Measurements from ENCODE around the gene ARL16.

ARL16 gene

DNA sequence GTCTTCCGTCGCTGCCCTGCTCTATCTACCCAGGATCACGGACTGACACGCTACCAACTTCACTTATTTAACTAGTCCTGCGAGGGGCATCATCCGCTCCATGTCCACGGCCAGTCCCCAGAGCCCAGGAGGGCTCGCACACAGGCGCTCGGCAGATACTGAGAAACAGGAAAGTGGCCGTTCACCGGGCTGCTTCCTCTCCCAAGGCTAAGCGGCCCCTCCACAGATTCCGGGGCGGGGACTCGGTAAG lies 17.6 kb downstream of the ARL16 start:
- peak; percentile 71 for DNase-seq

DNA sequence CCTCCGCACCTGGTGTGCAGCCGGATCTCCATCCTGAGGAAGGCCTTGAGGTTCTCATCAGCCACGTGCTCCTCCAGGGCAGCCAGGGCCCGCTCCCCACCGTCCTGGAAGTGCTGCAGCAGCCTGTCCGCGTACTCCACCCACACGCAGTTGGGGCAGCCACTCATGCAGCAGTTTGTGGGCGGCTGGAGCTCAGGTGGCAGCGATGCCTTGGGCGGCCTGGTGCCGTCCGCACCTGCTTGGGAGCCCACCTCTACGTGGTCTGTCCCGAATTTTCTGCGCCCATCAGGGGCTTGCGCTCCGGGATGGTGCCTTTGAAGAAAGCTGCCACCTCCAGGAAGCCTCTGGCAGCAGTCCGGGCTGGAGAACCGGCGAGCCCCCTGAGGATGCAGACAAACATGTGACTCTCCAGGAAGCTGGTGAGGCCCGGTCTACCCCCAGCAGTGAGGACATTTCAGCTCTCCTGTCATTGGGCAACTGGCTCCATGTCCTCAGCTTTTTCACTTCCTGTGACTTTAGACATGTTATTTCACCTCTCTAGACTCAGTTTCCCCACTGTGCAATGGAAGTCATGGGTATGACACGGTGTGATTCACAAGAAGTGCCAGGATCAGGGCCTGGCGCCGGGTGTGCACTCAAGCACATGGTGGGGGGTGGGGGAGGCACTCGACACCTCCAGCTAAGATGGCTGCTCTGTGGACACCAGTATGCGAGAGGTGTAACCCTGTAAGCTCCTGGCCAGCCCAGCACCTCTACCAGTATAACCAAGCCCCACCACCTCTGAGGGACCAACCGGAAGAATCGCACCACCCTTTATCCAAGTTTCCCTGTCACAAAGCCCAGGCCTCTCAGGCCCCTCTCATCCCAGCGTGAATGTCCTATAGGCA lies 18.1 kb downstream of the ARL16 start:
- DNase-seq: peak; percentile 66

DNA sequence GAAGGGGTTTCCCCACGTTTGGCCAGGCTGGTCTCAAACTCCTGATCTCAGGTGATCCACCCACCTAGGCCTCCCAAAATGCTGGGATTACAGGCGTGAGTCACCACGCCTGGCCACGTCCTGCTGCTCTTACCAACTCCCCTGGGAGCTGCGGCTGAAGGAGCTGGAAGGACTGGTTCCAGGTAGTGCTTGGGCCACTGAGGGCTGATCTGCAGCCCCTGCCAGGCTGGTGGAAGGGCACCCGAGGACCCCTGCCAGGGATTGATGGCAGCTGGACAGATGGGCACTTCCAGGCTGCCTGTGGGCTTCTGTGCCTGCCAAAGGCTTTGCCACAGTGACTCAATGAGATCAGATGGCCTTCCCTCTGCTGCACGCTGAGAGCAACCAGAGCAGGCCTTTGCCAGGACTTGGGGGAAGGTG lies 19.5 kb downstream of the ARL16 start:
- no peak for DNase-seq

DNA sequence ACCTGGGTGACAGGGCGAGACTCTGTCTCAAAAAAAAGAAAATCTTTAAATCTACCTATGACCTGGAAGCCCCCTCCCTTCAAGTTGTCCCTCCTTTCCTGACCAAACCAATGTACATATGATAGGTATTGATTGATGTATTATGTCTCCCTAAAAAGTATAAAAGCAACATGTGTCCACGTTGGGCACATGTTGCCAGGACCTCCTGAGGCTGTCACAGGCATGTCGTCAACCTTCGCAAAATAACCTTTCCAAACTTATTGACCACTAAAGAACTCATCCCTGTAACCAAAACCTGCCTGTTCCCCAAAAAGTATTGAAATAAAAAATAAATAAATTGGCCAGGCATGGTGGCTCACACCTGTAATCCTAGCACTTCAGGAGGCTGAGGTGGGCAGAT lies 21.6 kb downstream of the ARL16 start:
- DNase-seq: no peak

DNA sequence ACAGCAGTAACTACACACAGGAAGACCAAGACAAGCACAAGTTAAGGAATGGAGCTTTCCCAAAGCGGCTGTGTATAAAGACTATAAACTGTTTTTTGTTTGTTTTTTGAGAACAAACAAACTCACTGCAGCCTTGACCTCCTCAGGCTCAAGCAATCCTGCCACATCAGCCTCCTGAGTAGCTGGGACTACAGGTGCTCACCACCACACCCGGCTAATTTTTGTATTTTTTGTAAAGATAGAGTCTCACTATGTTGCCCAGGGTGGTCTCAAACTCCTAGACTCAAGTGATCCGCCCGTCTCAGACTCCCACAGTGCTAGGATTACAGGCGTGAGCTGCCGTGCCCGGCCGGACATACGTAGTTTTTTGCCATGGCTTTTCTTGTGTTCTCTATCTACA lies 23.2 kb downstream of the ARL16 start:
- no peak for DNase-seq

DNA sequence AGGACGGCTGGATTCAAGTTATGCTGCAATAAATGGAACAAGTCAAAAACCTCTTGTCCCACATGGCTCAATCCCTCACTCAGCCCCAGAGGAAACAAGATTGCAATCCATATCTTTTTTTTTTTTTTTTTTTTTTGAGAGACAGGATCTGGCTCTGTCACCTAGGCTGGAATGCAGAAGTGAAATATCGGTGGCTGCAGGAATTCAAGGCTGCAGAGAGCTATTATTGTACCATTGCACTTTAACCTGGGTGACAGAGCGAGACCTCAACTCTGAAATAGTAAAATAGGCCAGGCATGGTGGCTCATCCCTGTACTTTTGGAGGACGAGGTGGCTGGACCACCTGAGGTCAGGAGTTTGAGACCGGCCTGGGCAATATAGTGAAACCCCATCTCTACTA lies 24.6 kb downstream of the ARL16 start:
- no peak for DNase-seq

DNA sequence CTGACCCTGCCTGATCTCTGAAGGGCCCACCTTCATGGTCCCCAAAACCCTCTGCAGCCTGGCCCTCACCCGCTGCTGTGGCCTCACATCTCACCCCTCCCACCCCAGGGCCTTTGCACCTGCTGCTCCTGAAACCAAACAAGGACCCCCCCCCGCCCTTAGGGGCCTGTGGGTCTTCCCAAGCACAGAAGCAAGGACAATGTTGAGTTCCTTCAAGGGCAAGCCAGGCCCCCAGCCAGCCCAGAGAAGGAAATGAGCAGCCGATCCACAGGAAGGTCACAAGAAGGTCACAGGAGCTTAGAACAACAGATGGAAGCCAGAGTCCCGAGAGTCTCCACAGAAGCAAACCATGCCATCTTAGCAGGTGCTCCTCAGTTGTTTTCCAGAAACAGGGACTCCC lies 26.8 kb downstream of the ARL16 start:
- DNase-seq: no peak

DNA sequence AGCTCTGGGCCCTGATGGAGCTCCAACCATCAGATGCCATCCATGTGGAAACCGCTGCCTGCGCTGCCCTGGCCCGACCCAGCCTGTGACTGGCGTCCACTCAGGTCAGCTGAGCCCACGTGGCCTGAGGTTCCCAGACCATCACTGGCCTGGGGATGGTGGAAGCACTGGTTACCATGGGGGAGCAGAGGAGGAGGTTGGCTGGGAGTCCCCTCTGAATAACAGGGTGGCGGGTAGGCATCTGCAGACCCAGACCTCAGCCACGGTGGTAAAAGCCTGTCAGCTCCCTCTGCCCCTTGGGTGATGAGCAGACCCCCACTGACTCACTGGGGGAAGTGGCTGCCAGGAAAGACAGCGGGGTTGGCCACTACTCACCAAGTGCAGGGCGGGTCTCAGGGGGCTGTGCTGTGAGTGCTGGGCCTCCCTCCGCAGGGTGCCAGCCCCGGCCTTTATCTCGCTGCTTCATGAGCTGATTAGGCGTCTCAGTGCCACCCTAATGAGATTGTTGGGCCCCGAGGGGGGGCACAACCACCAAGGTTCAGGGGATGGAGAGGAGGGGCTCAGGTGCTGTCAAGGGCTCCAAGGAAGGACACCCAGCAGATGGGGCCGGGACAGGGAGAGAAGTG lies 27.4 kb downstream of the ARL16 start, which contains the start of gene PDE6G:
TSS of gene PDE6G (minus strand) at position 425 of the 626 bp plus-strand sequence. CDS start 3,237 bp downstream, outside the sequence.
- no peak for DNase-seq

DNA sequence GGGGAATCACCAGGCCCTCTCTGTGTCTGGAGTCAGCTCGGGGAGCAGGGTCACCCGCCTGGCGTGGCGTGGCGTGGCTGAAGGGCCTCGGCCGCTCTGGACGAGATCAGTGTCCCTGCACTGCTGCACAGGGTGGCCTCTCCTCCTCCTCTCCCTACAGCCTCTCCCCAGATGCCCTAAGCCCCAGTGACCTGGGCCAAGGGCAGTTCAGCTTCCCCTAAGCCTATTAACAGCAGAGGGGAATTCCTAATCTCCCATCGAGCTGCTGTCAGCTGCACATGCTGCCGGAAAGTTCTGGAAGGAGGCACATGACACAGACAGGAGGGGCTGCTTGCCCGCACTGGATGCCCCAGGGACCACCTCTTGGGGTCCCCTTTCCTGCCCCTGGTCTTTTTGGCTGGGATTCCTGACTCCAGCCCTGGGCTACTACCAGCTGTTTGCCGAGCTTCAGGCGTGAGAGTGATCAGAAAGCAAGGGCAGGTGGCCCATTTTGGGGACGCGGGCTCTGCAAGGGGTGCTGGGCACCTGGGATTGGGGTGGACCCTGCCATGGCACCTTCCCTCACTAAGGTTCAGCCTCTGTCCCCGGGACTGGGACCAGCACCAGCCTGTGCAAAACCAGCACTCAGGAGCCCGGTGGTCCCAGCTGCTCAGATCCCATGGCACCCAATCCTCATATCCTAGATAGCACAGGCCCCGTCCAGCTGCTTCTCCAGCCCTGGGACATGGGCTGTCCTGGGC lies 28.0 kb downstream of the ARL16 start:
- no peak for DNase-seq

DNA sequence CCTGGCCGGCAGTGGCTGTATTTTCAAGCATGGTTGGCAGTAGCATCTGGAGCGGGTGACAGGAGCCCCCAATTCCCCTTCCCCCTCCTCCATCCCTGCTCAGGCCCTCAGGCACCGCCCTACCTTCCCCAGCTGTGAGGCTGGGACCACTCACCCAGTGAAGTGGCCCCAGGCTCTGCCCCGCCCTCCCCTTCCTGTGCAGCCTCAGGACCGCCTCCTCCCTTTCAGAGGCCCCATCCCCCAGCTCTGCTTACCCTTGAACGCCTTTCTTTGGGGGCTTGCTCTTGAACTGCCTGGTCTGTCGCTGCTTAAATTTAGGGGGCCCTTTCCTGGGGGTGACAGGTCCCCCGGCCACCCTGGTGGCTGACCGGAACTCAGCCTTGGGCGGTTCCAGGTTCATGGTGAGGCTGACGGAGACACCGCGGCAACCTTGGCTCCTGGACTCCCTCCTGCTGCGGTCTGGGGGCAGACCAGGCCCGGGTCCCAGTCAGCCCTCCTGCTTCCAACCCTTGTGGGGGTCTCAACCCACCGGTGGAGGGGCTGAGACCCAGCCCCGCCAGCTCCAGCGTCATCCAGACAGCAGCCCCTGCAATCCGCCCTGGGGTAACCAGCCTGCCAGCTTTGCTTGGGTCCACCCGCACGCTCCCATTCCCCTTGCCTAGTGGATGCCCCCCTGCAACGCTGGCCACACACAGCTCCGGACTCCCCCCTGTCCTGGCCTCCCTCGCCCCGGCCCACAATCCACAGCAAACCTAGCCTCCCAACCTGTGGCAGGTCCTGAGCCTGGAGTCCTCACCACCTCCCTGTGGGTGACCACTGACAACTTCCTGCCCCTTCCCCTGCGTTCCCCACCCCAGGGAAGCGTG lies 30.5 kb downstream of the ARL16 start:
- DNase-seq: no peak

DNA sequence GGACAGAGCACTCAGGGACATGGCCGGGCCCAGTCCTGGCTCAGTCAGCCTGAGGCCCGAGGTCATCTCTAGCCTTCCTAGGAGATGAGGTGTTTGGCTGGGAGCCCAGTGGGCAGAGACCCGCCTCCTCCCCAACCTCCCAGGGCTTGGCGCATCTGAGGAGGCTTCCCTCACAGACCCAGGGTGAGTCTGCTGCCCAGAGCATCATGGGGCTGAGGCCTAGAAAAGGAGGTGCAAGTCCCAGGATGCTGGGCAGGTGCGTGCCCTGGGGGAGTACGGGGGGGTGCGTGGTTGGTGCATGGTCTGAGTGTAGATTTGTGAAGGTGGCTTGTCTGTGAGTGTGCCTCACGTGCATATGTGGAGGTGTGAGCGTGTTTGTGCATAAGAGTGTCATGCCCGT lies 31.9 kb downstream of the ARL16 start:
- no peak for DNase-seq

DNA sequence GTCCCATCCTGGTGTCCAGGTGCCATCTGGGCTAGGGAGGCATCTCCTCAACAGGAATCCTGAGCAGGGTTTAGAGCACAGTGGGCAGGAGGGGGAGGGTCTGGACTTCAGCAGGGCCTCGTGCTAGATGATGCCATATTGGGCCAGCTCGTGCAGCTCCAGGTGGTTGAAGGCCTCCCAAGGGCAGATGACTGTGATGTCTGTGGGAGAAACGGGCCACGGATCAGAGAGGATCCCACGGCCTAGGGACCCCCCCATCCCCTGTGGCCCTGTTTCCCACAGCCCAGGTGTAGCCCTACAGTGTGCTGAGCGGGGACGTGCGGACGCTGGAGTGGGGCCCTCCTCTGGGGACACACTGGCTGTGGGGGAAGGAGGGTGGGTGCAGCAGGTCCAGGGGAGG lies 32.6 kb downstream of the ARL16 start:
- DNase-seq: no peak

DNA sequence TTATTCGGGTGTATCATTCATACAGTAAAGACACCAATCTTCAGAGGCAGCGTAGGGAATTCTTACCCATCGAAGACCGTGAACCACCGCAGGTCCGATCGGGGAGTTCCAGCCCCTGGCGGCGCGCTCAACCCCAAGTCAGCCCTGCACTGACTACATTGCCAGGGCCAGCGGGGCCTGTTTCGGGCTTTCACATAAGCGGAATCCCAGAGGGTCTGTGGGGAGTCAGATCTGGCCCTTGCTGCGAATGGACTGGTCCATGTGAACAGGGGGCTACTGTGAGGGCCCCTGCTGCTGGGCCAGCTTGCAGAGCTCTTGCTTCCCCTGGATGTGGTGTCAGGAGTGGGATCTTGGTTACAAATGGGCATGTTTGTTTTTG lies 34.9 kb downstream of the ARL16 start:
- DNase-seq: no peak

DNA sequence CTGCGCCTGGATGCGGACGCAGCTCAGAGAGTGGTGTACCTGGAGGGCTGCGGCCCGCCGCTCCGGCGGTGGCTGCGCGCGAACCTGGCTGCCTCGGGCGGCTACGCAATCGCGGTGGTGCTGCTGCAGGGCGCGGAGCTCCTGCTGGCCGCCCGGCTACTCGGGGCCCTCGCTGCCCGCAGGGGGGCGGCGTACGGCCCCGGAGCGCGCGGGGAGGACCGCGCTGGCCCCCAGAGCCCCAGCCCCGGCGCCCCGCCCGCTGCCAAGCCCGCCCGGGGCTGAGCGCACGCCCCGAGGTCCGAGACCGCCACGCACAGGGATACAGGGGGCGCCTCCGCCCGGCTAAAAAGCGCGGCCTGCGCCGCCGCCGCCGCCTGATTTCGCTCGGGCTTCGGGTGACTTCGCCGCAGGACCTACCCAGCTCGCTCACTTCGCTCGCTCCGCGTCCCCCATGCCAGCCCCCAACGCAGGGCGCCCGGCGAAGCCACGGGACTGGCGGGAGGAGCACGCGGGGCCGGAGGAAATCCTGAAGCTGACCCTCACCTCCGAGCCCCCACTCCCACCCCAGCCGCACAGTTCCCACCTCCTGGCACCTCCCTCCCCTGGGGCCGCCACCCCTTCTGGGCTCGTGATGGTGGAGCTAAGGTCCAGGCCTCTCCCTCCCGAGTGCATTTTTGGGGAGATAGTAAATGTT lies 35.4 kb downstream of the ARL16 start:
- DNase-seq: no peak

DNA sequence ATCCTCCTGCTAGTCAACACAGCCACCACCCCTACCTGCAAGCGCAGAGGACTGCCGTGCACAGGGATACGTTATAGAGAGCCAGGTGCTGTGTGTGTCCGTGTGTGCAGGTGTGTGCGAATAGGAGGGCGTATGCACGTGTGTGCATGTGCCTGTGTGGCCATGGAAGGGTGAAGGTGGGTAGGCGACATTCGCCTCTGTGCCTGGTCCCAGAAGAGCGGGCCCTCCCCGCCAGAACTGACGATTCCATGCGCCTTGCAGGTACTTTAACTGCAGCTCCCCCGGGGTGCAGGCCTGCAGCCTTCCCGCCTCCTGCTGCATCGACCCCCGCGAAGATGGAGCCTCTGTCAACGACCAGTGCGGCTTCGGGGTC lies 36.0 kb downstream of the ARL16 start:
- no peak for DNase-seq

DNA sequence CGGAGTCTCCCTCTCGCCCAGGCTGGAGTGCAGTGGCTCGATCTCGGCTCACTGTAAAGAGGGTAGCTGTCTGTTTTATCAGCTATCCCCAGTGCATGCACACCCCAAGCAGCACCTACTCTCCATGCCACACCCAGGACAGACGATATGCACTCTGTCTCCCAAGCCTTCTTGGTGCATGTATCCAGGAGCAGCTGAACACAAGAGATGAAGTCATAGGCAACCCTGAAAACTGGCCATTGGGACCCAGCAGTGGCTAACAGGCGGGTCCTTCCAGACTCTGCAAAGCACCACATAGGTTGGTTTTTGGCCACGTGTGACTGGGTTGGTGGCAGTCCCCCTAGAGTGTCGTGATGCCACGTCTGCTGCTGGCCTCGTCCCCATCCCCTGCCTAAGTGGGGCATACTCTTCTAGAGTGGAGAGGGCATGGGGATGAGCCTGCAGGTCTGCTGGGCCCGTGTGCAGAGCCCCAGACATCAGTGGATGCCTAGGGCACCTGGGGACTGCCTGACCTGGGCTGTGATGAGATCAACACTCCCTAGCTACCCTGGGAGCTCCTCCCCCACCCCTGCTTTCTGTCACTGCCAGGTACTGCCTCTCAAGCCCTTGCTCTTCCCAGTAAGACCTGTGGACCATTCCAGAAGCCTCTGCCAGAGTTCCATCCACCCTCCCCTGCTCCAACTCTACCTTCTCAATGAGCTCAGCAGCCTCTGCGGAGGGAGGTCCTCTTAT lies 36.6 kb downstream of the ARL16 start:
- DNase-seq: no peak

DNA sequence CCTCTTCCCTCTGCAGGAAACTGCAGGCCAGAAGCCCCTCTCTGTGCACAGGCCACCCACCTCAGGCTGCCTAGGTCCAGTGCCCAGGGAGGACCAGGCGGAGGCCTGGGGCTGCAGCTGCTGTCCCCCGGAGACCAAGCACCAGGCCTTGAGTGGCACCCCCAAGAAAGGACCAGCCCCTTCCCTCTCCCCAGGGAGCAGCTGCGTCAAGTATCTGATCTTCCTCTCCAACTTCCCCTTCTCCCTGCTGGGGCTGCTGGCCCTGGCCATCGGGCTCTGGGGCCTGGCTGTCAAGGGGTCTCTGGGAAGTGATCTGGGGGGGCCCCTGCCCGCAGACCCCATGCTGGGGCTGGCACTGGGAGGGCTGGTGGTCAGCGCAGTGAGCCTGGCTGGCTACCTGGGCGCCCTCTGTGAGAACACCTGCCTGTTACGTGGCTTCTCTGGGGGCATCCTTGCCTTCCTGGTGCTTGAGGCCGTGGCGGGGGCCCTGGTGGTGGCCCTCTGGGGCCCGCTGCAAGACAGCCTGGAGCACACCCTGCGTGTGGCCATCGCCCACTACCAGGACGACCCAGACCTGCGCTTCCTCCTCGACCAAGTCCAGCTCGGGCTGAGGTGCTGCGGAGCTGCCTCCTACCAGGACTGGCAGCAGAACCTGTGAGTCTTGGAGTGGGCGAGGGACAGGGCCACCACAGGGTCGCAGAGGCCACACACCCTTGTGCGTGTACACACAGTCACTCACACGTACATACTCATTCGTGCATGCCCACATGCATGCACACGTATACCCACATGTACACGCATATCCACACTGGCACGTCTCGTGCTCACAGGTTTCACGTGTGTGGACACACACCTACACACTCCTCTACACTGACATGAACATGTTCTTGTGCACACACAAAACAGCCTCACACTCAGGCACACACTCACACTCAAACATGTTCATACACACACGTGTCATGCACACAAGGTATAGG lies 38.3 kb downstream of the ARL16 start:
- no peak for DNase-seq

DNA sequence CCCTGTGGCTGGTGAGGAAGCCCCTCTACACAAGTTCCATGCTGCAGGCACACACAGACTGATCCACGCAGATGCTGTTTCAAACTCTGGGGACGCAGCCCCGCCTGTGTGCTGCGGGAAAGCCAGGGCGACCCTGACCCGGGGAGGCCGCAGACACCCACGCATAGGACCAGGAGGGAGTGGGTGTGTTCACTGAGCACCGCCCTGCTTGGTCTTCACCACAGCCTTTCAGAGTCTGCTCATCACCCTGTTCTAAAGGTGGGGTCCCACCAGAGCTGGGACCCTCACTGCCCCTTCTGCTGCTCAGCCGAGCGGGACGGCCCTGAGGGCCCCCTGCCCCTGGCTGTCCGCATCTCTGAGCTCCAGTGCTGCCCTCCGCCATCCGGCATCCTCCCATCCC lies 39.1 kb downstream of the ARL16 start:
- DNase-seq: no peak

DNA sequence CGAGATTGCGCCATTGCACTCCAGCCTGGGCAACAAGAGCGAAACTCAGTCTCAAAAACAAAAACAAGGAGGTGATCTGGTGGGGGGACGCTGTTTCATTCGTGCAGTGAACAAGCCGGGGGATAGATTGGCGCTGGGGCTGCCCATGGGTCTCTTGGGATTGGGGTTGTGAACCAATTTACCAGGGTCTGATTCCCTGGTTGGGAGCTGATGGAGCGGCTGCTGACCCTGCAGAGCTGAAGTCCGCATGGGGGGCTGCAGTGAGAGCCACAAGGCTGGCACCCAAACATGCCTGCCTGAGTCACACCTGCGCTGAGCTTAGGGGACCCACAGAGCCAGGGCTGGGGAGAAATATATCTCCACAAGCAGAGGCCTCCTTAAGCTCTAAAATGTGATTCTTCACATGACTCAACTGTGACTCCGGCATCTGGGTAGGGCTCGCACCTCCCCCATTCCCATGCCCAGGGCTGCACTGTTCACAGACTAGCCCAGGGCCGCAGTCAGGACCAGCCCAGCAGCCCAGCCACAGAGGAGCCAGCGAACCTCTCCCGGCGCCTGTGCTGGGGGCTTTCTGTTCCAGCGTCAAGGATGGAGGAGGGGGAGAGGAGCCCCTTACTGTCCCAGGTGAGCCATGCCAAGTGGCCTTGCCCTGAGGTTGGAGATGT lies 41.6 kb downstream of the ARL16 start:
- DNase-seq: no peak

DNA sequence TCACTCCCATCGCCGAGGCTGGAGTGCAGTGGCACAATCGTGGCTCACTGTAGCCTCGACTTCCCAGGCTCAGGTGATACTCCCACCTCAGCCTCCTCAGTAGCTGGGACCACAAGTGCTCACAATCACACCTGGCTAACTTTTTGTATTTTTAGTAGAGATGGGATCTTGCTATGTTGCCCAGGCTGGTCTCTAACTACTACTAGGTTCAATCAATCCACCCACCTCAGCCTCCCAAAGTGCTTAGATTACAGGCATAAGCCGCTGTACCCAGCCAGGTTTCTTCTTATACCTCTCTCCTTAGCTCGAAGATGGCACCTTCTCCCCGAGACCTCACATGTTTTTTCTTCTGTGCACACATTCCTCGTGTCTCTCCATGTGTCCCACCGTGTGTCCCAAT lies 43.6 kb downstream of the ARL16 start:
- DNase-seq: no peak
